ENCODE results near the gene HNRNPL. TPM values are rescaled to one million over a fixed set of nuclear protein-coding genes. Genes with fewer than 3 reads are reported as not detected.
"Not testable (repeated sequence)": the region's sequence is repeated elsewhere in the genome, so short reads cannot be mapped to it uniquely, and the experiment has no call there.

Gene HNRNPL
- total RNA-seq, 1 experiment from 2014 or later = 710 TPM

- H2BK5ac ChIP-seq (ENCODE audit: insufficient read length, low read length) = no peak overlapping the region
- DNase-seq = peak; percentile 77
- no peak overlapping the region for H3K23ac ChIP-seq (ENCODE audit: insufficient read length, low read depth, low read length)
- 0 out of 2 replicates have a peak, but pooled peaks cover 3% of the 10 kb centered on the region for H3K4me1 ChIP-seq (ENCODE audit: insufficient read depth, low read length)
- H2BK15ac ChIP-seq (ENCODE audit: low read depth, low read length) = no peak overlapping the region
- no peaks in the 10 kb centered on the region for H3K27me3 ChIP-seq (ENCODE audit: insufficient read depth, low read length)
- H3K27ac Mint-ChIP-seq = no peak overlapping the region
- H2BK12ac ChIP-seq (ENCODE audit: insufficient read length, low read depth, low read length) = no peak overlapping the region
- H3K4me1 Mint-ChIP-seq = peaks cover 9 to 11% of the 10 kb centered on the region in 2 experiments
- H2BK20ac ChIP-seq (ENCODE audit: low read depth, low read length, poor library complexity, severe bottlenecking) = no peak overlapping the region
- H3T11ph ChIP-seq (ENCODE audit: low read length) = no peak overlapping the region
- no peak overlapping the region for H3K4ac ChIP-seq (ENCODE audit: low read depth, low read length)
- H3K27me3 Mint-ChIP-seq (ENCODE audit: low read depth) = peaks cover 2% of the 10 kb centered on the region; the same call in 1 of the 2 replicates
- no peak overlapping the region for H4K91ac ChIP-seq (ENCODE audit: insufficient read length, low read depth, low read length)
- no peaks in the 10 kb centered on the region for H3K9me3 ChIP-seq (ENCODE audit: control insufficient read depth, low read depth, low read length)
- no peak overlapping the region for H3K14ac ChIP-seq (ENCODE audit: insufficient read depth, low read length)
- H4K20me1 ChIP-seq (ENCODE audit: control insufficient read depth, insufficient read depth, insufficient read length) = no peaks in the 10 kb centered on the region
- peak overlapping the region in 1 of 2 experiments; percentile 10; a peak in 2 of 5 replicates for H3K4me3 Mint-ChIP-seq
- peaks cover 0 to 5% of the 10 kb centered on the region in 2 experiments; a peak in 3 of 5 replicates for H3K9me3 Mint-ChIP-seq
- H4K5ac ChIP-seq (ENCODE audit: insufficient read length, low read depth, low read length) = no peak overlapping the region
- no peaks in the 10 kb centered on the region for H3K79me1 ChIP-seq (ENCODE audit: insufficient read depth, low read depth, low read length, poor library complexity, severe bottlenecking)
- no peak overlapping the region for H3K9ac ChIP-seq (ENCODE audit: extremely low read depth, insufficient read length, low read length)
- WGBS (ENCODE audit: extremely low coverage, insufficient read length, low lambda C conversion rate) = no CpG with 5 or more reads among the region's 71 CpGs
- TF ChIP-seq, protein P1, sequence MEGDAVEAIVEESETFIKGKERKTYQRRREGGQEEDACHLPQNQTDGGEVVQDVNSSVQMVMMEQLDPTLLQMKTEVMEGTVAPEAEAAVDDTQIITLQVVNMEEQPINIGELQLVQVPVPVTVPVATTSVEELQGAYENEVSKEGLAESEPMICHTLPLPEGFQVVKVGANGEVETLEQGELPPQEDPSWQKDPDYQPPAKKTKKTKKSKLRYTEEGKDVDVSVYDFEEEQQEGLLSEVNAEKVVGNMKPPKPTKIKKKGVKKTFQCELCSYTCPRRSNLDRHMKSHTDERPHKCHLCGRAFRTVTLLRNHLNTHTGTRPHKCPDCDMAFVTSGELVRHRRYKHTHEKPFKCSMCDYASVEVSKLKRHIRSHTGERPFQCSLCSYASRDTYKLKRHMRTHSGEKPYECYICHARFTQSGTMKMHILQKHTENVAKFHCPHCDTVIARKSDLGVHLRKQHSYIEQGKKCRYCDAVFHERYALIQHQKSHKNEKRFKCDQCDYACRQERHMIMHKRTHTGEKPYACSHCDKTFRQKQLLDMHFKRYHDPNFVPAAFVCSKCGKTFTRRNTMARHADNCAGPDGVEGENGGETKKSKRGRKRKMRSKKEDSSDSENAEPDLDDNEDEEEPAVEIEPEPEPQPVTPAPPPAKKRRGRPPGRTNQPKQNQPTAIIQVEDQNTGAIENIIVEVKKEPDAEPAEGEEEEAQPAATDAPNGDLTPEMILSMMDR (conservative IDR thresholded peaks at IDR 0.05) = peak; percentile 39; the same call in 2 of the 3 replicates
- no peaks in the 10 kb centered on the region for H3K36me3 Mint-ChIP-seq (ENCODE audit: insufficient read depth in 1 of 3, low read depth in 3 of 3)
- H2AFZ ChIP-seq (ENCODE audit: low read length) = no peak overlapping the region
- no peak overlapping the region for H2AK5ac ChIP-seq (ENCODE audit: insufficient read length, low read length)
- H3K23me2 ChIP-seq (ENCODE audit: insufficient read length, low read depth, low read length, poor library complexity, severe bottlenecking) = no peaks in the 10 kb centered on the region
- no peak overlapping the region for H4K8ac ChIP-seq (replicated peaks; ENCODE audit: insufficient read length, low read depth, low read length)
- H3K4me2 ChIP-seq (ENCODE audit: insufficient read depth, insufficient read length, low read length) = no peak overlapping the region
- H2BK120ac ChIP-seq (ENCODE audit: low read depth, low read length, poor library complexity, severe bottlenecking) = no peak overlapping the region
- no peak overlapping the region for H3K27ac ChIP-seq (ENCODE audit: insufficient read length, low read depth, low read length)
- no peak overlapping the region for H3K18ac ChIP-seq (ENCODE audit: insufficient read length, low read depth, low read length)
- H3K79me2 ChIP-seq (ENCODE audit: insufficient read depth, low read length) = no peaks in the 10 kb centered on the region
- H3K56ac ChIP-seq (ENCODE audit: insufficient read length, low read depth, low read length) = no peak overlapping the region
Observed at GRCh38 chr19:38792250-38793111, 57.3 kb downstream of the HNRNPL start.

- H3K27ac ChIP-seq (ENCODE audit: insufficient read length, low read depth, low read length); H3K79me1 ChIP-seq (ENCODE audit: insufficient read depth, low read depth, low read length, poor library complexity, severe bottlenecking); H3K14ac ChIP-seq (ENCODE audit: insufficient read depth, low read length); H3K23ac ChIP-seq (ENCODE audit: insufficient read length, low read depth, low read length); H3K9me3 ChIP-seq (ENCODE audit: control insufficient read depth, low read depth, low read length); H2BK5ac ChIP-seq (ENCODE audit: insufficient read length, low read length); H3K4me2 ChIP-seq (ENCODE audit: insufficient read depth, insufficient read length, low read length); H2AFZ ChIP-seq (ENCODE audit: low read length); H3K36me3 Mint-ChIP-seq (ENCODE audit: insufficient read depth in 1 of 3, low read depth in 3 of 3); H3K23me2 ChIP-seq (ENCODE audit: insufficient read length, low read depth, low read length, poor library complexity, severe bottlenecking); H4K20me1 ChIP-seq (ENCODE audit: control insufficient read depth, insufficient read depth, insufficient read length); H2BK15ac ChIP-seq (ENCODE audit: low read depth, low read length); H4K8ac ChIP-seq (replicated peaks; ENCODE audit: insufficient read length, low read depth, low read length); H3K27ac Mint-ChIP-seq; H2BK20ac ChIP-seq (ENCODE audit: low read depth, low read length, poor library complexity, severe bottlenecking); H3K79me2 ChIP-seq (ENCODE audit: insufficient read depth, low read length); DNase-seq; H3K27me3 Mint-ChIP-seq (ENCODE audit: low read depth); H2BK12ac ChIP-seq (ENCODE audit: insufficient read length, low read depth, low read length); H3K9ac ChIP-seq (ENCODE audit: extremely low read depth, insufficient read length, low read length); H4K5ac ChIP-seq (ENCODE audit: insufficient read length, low read depth, low read length); H3T11ph ChIP-seq (ENCODE audit: low read length); H3K4me1 ChIP-seq (ENCODE audit: insufficient read depth, low read length); H3K4ac ChIP-seq (ENCODE audit: low read depth, low read length); H3K4me1 Mint-ChIP-seq; H3K18ac ChIP-seq (ENCODE audit: insufficient read length, low read depth, low read length); H3K9me3 Mint-ChIP-seq; H3K56ac ChIP-seq (ENCODE audit: insufficient read length, low read depth, low read length); H4K91ac ChIP-seq (ENCODE audit: insufficient read length, low read depth, low read length); H3K27me3 ChIP-seq (ENCODE audit: insufficient read depth, low read length); H3K4me3 Mint-ChIP-seq; H2AK5ac ChIP-seq (ENCODE audit: insufficient read length, low read length); H2BK120ac ChIP-seq (ENCODE audit: low read depth, low read length, poor library complexity, severe bottlenecking): not testable (repeated sequence)
- no CpG with 5 or more reads among the region's 40 CpGs for WGBS (ENCODE audit: extremely low coverage, insufficient read length, low lambda C conversion rate)
Observed at GRCh38 chr19:38791451-38792064, 58.2 kb downstream of the HNRNPL start.
